HG02943 (cell line): Measurements from ENCODE around the gene C10orf143.

Source experiments
- ATAC-seq: cut with Tn5 transposase; IDR thresholded peaks from one replicate; pipeline ENCODE4 v1.9.1; 2021; ENCODE audit warnings: mild to moderate bottlenecking, low read depth, moderate library complexity; ENCODE audit not compliant: unreplicated experiment

Gene C10orf143

DNA sequence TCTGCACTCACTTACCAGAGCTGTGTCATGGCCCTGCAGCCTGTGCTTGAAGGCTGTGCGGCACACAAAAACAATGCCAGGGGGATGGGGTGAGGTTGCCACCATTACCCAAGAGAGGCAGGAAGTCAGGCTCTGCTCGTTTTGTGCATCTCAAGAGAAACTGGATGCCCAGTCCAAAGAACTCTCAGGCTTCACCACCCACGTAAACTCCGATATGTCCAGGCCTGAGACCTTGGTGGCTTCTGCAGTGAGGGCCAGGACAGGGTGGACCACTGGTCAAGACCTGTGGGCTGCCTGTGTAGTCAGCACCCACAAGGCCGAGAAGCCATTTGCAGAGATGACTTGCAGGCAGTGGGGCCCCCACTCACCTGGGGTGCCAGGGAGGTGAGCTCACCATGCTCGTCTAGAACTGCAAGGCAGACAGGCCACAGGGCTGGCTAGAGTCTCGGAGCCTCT is 91.9 kb downstream of the C10orf143 start:
- no peak for ATAC-seq

DNA sequence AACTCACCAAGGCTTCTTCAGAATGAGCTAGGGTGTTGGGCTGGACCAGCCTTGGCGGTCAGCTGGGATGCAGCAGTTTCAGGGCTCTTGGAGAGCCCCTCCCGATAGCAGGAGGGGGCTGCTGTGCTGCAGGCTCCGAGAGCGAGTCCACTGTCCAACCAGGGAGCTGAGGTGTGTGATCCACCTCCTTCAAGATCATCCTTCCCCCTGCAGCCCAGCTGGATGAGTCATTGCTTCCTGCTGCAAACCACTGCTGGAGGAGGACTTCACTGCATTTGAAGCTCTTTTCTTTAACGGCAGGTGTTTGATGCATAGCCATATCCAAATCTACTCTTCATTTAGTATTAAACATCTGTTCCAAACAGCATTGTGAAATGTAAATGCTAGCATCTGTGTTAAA is 92.4 kb downstream of the C10orf143 start:
- no peak for ATAC-seq

DNA sequence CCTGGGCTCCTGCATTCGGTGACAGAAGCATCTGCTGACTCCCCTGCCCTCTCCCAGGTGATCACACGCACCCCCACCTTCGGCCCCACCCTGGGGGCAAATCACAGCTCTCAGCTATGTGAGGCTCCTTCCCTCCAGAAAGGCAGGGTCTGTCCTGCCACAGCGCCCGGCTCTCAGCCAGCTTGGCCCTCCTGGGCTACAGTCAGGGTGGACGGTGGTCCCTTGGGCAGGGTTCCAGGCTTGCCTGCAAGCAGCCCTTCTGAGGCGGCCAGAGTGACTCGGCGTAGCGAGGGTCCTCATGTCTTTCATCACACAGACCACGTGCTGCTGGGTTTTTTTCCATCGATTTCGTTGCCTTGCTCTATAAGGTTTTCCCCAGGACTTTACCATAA is 93.0 kb downstream of the C10orf143 start:
- no peak for ATAC-seq

DNA sequence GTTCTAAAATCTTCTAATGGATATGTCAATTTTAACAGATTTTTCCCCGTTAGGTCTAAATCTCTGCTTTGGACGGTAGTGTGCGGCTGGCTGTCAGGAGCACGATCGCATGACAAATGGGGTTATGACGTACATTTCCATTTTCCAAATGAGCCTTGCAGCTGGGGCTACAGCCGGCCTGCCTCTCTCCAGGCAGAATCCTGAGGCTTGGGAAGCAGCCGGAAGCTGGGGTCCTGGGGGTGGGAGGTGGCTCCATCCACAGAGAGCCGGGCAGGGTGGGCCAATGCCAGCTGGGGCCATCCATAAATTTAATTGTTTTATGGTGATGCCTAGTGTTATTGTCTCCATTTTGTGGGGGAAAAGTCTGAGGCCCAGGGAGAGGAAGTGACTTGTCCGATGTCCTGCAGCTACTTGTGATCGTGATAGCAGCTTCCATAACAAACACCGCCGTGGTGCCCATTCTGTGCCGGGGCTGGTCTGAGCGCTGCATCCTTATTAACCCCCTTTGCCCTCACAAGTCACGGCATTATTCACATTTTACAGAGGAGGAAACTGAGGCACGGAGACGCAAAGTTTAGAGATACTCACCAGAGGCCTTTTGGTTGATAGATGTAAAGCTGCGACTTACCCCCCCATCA is 93.5 kb downstream of the C10orf143 start:
- ATAC-seq, result no peak

DNA sequence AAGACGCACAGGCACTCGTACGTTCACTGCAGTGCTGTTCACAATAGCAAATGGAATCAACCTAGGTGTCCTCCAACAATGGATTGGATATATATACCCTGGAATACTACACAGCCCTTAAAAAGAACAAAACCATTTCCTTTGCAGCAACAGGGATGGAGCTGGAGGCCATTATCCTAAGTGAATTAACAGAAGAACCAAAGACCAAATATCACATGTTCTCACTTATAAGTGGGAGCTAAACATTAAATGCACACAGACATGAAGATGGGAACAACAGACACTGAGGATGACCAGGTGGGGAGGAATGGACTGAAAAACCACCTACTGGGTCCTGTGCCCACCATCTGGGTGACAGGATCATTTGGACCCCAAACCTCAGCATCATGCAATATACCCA is 94.5 kb downstream of the C10orf143 start:
- ATAC-seq, result no peak

DNA sequence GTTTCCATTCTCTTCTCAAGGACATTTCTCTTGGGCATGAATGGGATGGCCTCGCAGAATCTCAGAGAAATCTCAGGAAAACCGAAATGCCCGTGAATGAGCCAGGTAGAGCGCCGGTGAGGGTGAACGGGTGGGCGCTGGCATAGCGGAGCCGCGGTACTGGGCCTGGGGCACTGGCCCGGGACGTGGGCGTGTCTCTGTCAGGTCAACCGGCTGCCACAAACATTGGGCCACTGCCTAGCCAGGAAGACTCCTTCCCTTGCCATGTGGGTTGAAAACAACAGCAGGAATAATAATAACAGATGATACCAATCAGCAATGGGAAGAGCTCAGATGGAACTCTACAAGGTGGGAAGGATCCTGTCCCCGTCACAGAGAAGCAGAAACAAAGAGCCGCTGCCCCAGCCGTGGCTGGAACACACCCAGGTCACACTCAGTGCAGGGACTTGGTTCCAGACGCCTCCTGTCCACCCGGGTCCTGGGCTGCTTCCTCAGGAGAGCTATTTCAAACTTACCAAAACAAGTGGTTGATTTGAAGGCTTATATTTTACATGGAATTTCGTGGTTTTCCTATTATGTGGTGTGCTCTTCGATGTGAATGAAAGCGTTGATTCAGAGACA is 95.4 kb downstream of the C10orf143 start:
- ATAC-seq, result no peak

DNA sequence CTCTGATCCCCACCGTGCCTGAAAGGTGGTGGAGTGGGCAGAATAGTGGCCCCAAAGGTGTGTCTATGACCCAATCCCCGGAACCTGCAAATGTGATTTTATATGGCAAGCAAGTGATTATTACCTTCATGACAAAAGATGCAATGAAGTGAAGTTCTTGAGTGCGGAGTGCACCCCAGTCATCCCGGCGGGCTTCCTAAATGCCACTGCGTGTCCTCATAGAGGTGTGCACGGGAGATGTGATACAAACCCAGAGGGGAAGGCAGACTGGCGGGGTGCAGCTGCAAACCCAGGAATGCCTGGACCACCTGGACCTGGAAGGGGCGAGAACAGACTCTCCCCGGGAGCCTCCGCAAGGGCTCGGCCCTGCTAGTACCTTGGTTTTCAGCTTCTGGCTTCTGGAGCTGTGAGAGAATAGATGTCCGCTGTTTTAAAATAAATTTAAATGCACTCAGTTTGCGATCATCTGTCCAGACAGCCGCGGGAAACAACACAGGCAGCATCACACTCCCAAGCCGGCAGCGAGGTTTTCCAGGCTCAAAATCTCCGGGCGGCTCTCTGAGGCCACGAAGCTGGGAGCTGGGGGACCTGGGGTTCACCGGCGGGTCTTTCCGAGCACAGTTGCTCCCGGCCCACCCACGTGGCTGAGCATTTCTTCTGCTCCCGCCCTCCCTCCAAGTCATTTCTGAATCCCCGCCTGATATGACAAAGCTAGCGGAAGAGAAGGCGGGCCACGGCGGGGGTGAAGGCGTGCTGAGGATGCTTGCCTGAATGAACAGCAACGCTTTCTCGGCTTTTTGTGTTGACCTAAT is 96.2 kb downstream of the C10orf143 start:
- no peak for ATAC-seq
